NT2/D1 (cell line): ENCODE measurements around the gene INSYN1.

ENCODE experiments used
- YY1 ChIP-seq: IDR thresholded peaks from 2 replicates; pipeline ENCODE4 v1.6.1; 2011; ENCODE audit not compliant: insufficient read length, insufficient read depth
- ZNF274 ChIP-seq: IDR thresholded peaks from 2 replicates; pipeline ENCODE4 v1.6.1; 2011; ENCODE audit warnings: mild to moderate bottlenecking, low read depth, low read length

DNA sequence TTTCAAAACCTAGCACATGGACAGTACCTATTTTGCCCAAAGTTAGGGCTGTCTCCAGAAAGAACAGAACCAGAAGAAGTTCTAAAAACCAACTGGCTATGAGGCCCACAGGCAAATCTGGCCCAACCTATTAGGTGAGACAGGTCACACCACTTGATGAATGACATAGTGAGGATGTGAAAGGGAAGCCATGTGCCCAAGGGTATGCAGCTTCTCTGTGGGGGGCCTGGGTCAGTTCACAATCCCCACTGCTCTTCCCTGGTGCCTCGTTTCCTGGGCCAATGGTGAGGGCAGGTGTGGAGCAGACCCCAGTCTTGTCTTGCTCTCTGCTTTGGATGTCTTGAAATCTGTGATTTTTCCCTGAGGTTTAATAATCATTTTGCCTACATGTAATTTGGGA lies 8.9 kb downstream of the INSYN1 start:
- no peak for TF ChIP-seq ZNF274
- TF ChIP-seq YY1, result no peak
